Testis (tissue), 3 donors: ENCODE measurements around the gene MON2. TPM values are rescaled to one million over a fixed set of nuclear protein-coding genes. Genes with fewer than 3 reads are reported as not detected.

Experiments
- DNase-seq: peaks from one replicate; pipeline ENCODE4 v3.0.0-alpha.2; 2019
- H3K27ac ChIP-seq, 2 donors: fragments of 200-600 bp; sonication (generic); one replicate each; pipeline ENCODE4 v1.5.1; 2019
- H3K27me3 ChIP-seq: fragments of 200-600 bp; sonication (generic); one replicate; pipeline ENCODE4 v1.5.1; 2019
- H3K36me3 ChIP-seq: fragments of 200-600 bp; sonication (generic); one replicate; pipeline ENCODE4 v1.5.1; 2017; ENCODE audit warnings: low read depth; ENCODE audit errors: missing control alignments
- H3K4me1 ChIP-seq: fragments of 200-600 bp; sonication (generic); one replicate; pipeline ENCODE4 v1.5.1; 2019
- H3K4me3 ChIP-seq, 2 donors: fragments of 200-600 bp; sonication (generic); one replicate each; pipeline ENCODE4 v1.5.1; 2017 to 2019
- H3K9me3 ChIP-seq: fragments of 200-600 bp; sonication (generic); one replicate; pipeline ENCODE4 v1.5.1; 2017
- CTCF ChIP-seq, 3 experiments: fragments of 450-650 bp in 2 of 3; fragments of 200-600 bp in 1 of 3; sonication (generic) in 1 of 3; IDR thresholded peaks; one replicate each; pipeline ENCODE4 v1.5.1; 2016 to 2019; ENCODE audit warnings: antibody characterized with exemption in 3 of 3, mild to moderate bottlenecking in 2 of 3, moderate library complexity in 1 of 3
- POLR2A ChIP-seq: fragments of 450-650 bp; IDR thresholded peaks from one replicate; pipeline ENCODE4 v1.6.1; 2017; ENCODE audit warnings: antibody characterized with exemption, mild to moderate bottlenecking, moderate library complexity
- WGBS, 2 donors: methylation state at CpG; one replicate each; pipeline ENCODE4 v1.1.5; 2018; 5-methylcytosine and 5-hydroxymethylcytosine counted together
- intact Hi-C: fragments of 100-400 bp; cut with DNase I; formaldehyde crosslinking; loops from one replicate; pipeline ENCODE4 v1.15.1; 2023; ENCODE audit warnings: low total_unique reads
- polyA plus RNA-seq: library from polyadenylated mRNA; stranded (reverse); fragments of 350-450 nt; fragmentation: Illumina TruSeq; extraction: RNeasy Lipid Tissue Mini Kit (QIAGEN cat#74804); gene quantifications from one replicate; pipeline ENCODE4 v1.2.3, GENCODE V29; 2014; ENCODE audit warnings: low read depth, low replicate concordance; ENCODE audit not compliant: insufficient read depth
- total RNA-seq, 2 donors: library from RNA; depleted of rRNA; stranded (reverse); fragments of >200 nt; gene quantifications; one replicate each; pipeline ENCODE4 v1.2.3, GENCODE V29; 2016

The MON2 gene
- total and polyA plus RNA-seq, 3 donors from 2014 or later = 22.8 to 98.4 (median 90.1) TPM

- Histone ChIP-seq H3K4me1 (peaks cover 6% of the 10 kb centered on the region), H3K27me3 (no peaks in the 10 kb centered on the region), H3K27ac (peak overlapping the region; percentile 91), H3K9me3 (no peaks in the 10 kb centered on the region), H3K4me3 (peak overlapping the region; percentile 88 to 91), H3K36me3 (no peaks in the 10 kb centered on the region)
- TF ChIP-seq CTCF (IDR thresholded peaks at IDR 0.05) = no peak
- no peak for TF ChIP-seq POLR2A
- intact Hi-C loops = no loop called here
- 1% methylated on average over 16 of the region's 16 CpGs for WGBS, 2 donors
- DNase-seq = peak; percentile 47
Observed at GRCh38 chr12:62466018-62466593, 520 bp upstream of the MON2 start.

- H3K4me3 ChIP-seq = no peak overlapping the region
- H3K27ac ChIP-seq = no peak overlapping the region
- intact Hi-C loops = no loop called here
- peaks cover 6% of the 10 kb centered on the region for H3K4me1 ChIP-seq
- DNase-seq = no peak
- H3K36me3 ChIP-seq = no peaks in the 10 kb centered on the region
- no peak for TF ChIP-seq CTCF (IDR thresholded peaks at IDR 0.05)
- no peak for TF ChIP-seq POLR2A
- 57 to 78% methylated on average over 2 of the region's 2 CpGs for WGBS, 2 donors
- no peaks in the 10 kb centered on the region for H3K27me3 ChIP-seq
- H3K9me3 ChIP-seq = no peaks in the 10 kb centered on the region
Observed at GRCh38 chr12:62468397-62468796, 1.8 kb downstream of the MON2 start.

GRCh38 chr12:62468935-62469334, 2.3 kb downstream of the MON2 start:
- no peaks in the 10 kb centered on the region for H3K9me3 ChIP-seq
- intact Hi-C loops = no loop called here
- 73 to 78% methylated on average over 8 of the region's 8 CpGs for WGBS, 2 donors
- TF ChIP-seq POLR2A = no peak
- TF ChIP-seq CTCF (IDR thresholded peaks at IDR 0.05) = no peak
- H3K27ac ChIP-seq = no peak overlapping the region
- no peak for DNase-seq
- H3K4me3 ChIP-seq = no peak overlapping the region
- H3K4me1 ChIP-seq = peaks cover 6% of the 10 kb centered on the region
- H3K27me3 ChIP-seq = no peaks in the 10 kb centered on the region
- H3K36me3 ChIP-seq = no peaks in the 10 kb centered on the region

- H3K4me1 ChIP-seq = peaks cover 6% of the 10 kb centered on the region
- no peak for TF ChIP-seq CTCF (IDR thresholded peaks at IDR 0.05)
- no peak for TF ChIP-seq POLR2A
- no peak overlapping the region for H3K4me3 ChIP-seq
- intact Hi-C loops = no loop called here
- WGBS, 2 donors = 93 to 94% methylated on average over 2 of the region's 2 CpGs
- no peaks in the 10 kb centered on the region for H3K36me3 ChIP-seq
- no peak overlapping the region for H3K27ac ChIP-seq
- DNase-seq = no peak
- H3K9me3 ChIP-seq = no peaks in the 10 kb centered on the region
- H3K27me3 ChIP-seq = no peaks in the 10 kb centered on the region
Observed at GRCh38 chr12:62469704-62470103, 3.1 kb downstream of the MON2 start.

GRCh38 chr12:62471734-62472133, 5.1 kb downstream of the MON2 start:
- TF ChIP-seq CTCF (IDR thresholded peaks at IDR 0.05) = no peak
- TF ChIP-seq POLR2A = no peak
- 69 to 81% methylated on average over 4 of the region's 4 CpGs for WGBS, 2 donors
- Histone ChIP-seq H3K9me3 (no peaks in the 10 kb centered on the region), H3K4me1 (peaks cover 6% of the 10 kb centered on the region), H3K4me3 (no peak overlapping the region), H3K27me3 (no peaks in the 10 kb centered on the region), H3K36me3 (no peaks in the 10 kb centered on the region), H3K27ac (no peak overlapping the region)
- intact Hi-C loops = no loop called here
- no peak for DNase-seq
